Smooth muscle cell (in vitro differentiated cells): ENCODE results near the gene DACH1. TPM values are rescaled to one million over a fixed set of nuclear protein-coding genes. Genes with fewer than 3 reads are reported as not detected.

Experiments used
- DNase-seq: peaks from one replicate; lab custom pipeline; 2025; ENCODE audit not compliant: unreplicated experiment; lab: John Stamatoyannopoulos, UW
- H2AFZ ChIP-seq: fragments of 200-600 bp; sonication (generic); 2 replicates; pipeline ENCODE4 v1.6.0; 2016; ENCODE audit warnings: antibody characterized with exemption, low read depth, mild to moderate bottlenecking
- H3F3A ChIP-seq: fragments of 200-600 bp; sonication (generic); 2 replicates; pipeline ENCODE4 v1.6.0; 2017; ENCODE audit warnings: antibody characterized with exemption, low read depth
- H3K27ac ChIP-seq: fragments of 200-600 bp; sonication (generic); 2 replicates; pipeline ENCODE4 v1.5.1; 2016; ENCODE audit warnings: low read depth, mild to moderate bottlenecking
- H3K27me3 ChIP-seq: fragments of 200-600 bp; sonication (generic); 2 replicates; pipeline ENCODE4 v1.6.1; 2016; ENCODE audit warnings: low read depth, mild to moderate bottlenecking
- H3K36me3 ChIP-seq: fragments of 200-600 bp; sonication (generic); 2 replicates; pipeline ENCODE4 v1.5.1; 2016; ENCODE audit warnings: low read depth
- H3K4me1 ChIP-seq: fragments of 200-600 bp; sonication (generic); 2 replicates; pipeline ENCODE4 v1.5.1; 2016; ENCODE audit warnings: low read depth
- H3K4me2 ChIP-seq: fragments of 200-600 bp; sonication (generic); 2 replicates; pipeline ENCODE4 v1.6.0; 2016; ENCODE audit warnings: mild to moderate bottlenecking
- H3K4me3 ChIP-seq: fragments of 200-600 bp; sonication (generic); 2 replicates; pipeline ENCODE4 v1.5.1; 2016; ENCODE audit warnings: mild to moderate bottlenecking
- H3K79me2 ChIP-seq: fragments of 200-600 bp; sonication (generic); 2 replicates; pipeline ENCODE4 v1.6.0; 2016; ENCODE audit warnings: low read depth, mild to moderate bottlenecking
- H3K9ac ChIP-seq: fragments of 200-600 bp; sonication (generic); 2 replicates; pipeline ENCODE4 v1.6.0; 2016; ENCODE audit warnings: low read depth
- H3K9me3 ChIP-seq: fragments of 200-600 bp; sonication (generic); replicated peaks from 2 replicates; pipeline ENCODE4 v1.5.1; 2016; ENCODE audit warnings: low read depth
- H4K20me1 ChIP-seq: fragments of 200-600 bp; sonication (generic); 2 replicates; pipeline ENCODE4 v1.6.0; 2016; ENCODE audit warnings: low read depth
- CTCF ChIP-seq: fragments of 200-600 bp; sonication (generic); IDR thresholded peaks from 2 replicates; pipeline ENCODE4 v1.5.1; 2017; ENCODE audit warnings: borderline replicate concordance, mild to moderate bottlenecking, antibody characterized with exemption; ENCODE audit not compliant: insufficient read depth, poor library complexity, severe bottlenecking
- WGBS: methylation state at CpG from one replicate; pipeline ENCODE4 v1.1.7; 2016; ENCODE audit warnings: low lambda C conversion rate; 5-methylcytosine and 5-hydroxymethylcytosine counted together
- polyA plus RNA-seq: library from polyadenylated mRNA; unstranded; fragments of >200 nt; fragmentation: Nextera tagmentation; extraction: Ambion mirVana; gene quantifications from 2 replicates; pipeline ENCODE4 v1.2.1, GENCODE V29; 2016
- total RNA-seq: library from RNA; depleted of rRNA; stranded (reverse); fragments of >200 nt; gene quantifications from 2 replicates; pipeline ENCODE4 v1.2.3, GENCODE V29; 2014

The DACH1 gene
- total and polyA plus RNA-seq, 2 experiments from 2014 or later: 0.33 to 1.6 TPM

GRCh38 chr13:71751073-71751472, 115.9 kb downstream of the DACH1 start:
- Histone ChIP-seq H3K36me3 (no peaks in the 10 kb centered on the region), H3K27ac (no peak overlapping the region), H3K4me3 (no peak overlapping the region), H3K27me3 (no peaks in the 10 kb centered on the region), H3K9ac (no peak overlapping the region), H3F3A (no peaks in the 10 kb centered on the region), H3K9me3 (no peaks in the 10 kb centered on the region), H3K79me2 (no peaks in the 10 kb centered on the region), H4K20me1 (no peaks in the 10 kb centered on the region), H2AFZ (peak overlapping the region; percentile 33), H3K4me1 (no peaks in the 10 kb centered on the region), H3K4me2 (peak overlapping the region; percentile 62)
- WGBS: 93% methylated on average over 1 of the region's 1 CpG
- TF ChIP-seq CTCF: no peak
- no peak for DNase-seq

GRCh38 chr13:71730267-71730666, 136.7 kb downstream of the DACH1 start:
- peaks cover 11% of the 10 kb centered on the region for H3K4me1 ChIP-seq
- DNase-seq: no peak
- H3K4me3 ChIP-seq: no peak overlapping the region
- no peak overlapping the region for H3K4me2 ChIP-seq
- H3K27me3 ChIP-seq: no peaks in the 10 kb centered on the region
- H3K79me2 ChIP-seq: no peaks in the 10 kb centered on the region
- WGBS: 89% methylated on average over 1 of the region's 1 CpG
- no peaks in the 10 kb centered on the region for H3K9me3 ChIP-seq
- no peaks in the 10 kb centered on the region for H3K36me3 ChIP-seq
- H3K9ac ChIP-seq: no peak overlapping the region
- H3K27ac ChIP-seq: no peak overlapping the region
- no peaks in the 10 kb centered on the region for H3F3A ChIP-seq
- H4K20me1 ChIP-seq: no peaks in the 10 kb centered on the region
- no peak overlapping the region for H2AFZ ChIP-seq
- no peak for TF ChIP-seq CTCF

GRCh38 chr13:71729441-71729840, 137.6 kb downstream of the DACH1 start:
- H4K20me1 ChIP-seq: no peaks in the 10 kb centered on the region
- no peaks in the 10 kb centered on the region for H3K27me3 ChIP-seq
- no peaks in the 10 kb centered on the region for H3F3A ChIP-seq
- no peak for DNase-seq
- H3K4me2 ChIP-seq: no peak overlapping the region
- no peak overlapping the region for H3K9ac ChIP-seq
- H3K36me3 ChIP-seq: no peaks in the 10 kb centered on the region
- no peak overlapping the region for H3K4me3 ChIP-seq
- H3K79me2 ChIP-seq: no peaks in the 10 kb centered on the region
- no peak for TF ChIP-seq CTCF
- H2AFZ ChIP-seq: no peak overlapping the region
- 64% methylated on average over 2 of the region's 2 CpGs for WGBS
- peaks cover 11% of the 10 kb centered on the region for H3K4me1 ChIP-seq
- no peak overlapping the region for H3K27ac ChIP-seq
- H3K9me3 ChIP-seq: no peaks in the 10 kb centered on the region

- no peaks in the 10 kb centered on the region for H3K36me3 ChIP-seq
- H3K27me3 ChIP-seq: no peaks in the 10 kb centered on the region
- no peaks in the 10 kb centered on the region for H3K9me3 ChIP-seq
- TF ChIP-seq CTCF: no peak
- WGBS: 100% methylated on average over 1 of the region's 1 CpG
- H3F3A ChIP-seq: no peaks in the 10 kb centered on the region
- no peak for DNase-seq
- H4K20me1 ChIP-seq: no peaks in the 10 kb centered on the region
- H3K4me2 ChIP-seq: no peak overlapping the region
- no peak overlapping the region for H2AFZ ChIP-seq
- no peak overlapping the region for H3K4me3 ChIP-seq
- no peak overlapping the region for H3K9ac ChIP-seq
- H3K27ac ChIP-seq: no peak overlapping the region
- no peaks in the 10 kb centered on the region for H3K79me2 ChIP-seq
- H3K4me1 ChIP-seq: peaks cover 11% of the 10 kb centered on the region
Observed at GRCh38 chr13:71727662-71728061, 139.3 kb downstream of the DACH1 start.
